ENCODE measurements around the gene HSD3B7. TPM values are rescaled to one million over a fixed set of nuclear protein-coding genes. Genes with fewer than 3 reads are reported as not detected.

The HSD3B7 gene
- total and polyA plus RNA-seq, 10 of the 15 experiments (the other 5 are each of a cell fraction or from before 2014, with no cell fraction given), result 0.18 to 1.8 (median 0.48) TPM; not detected in 1

DNA sequence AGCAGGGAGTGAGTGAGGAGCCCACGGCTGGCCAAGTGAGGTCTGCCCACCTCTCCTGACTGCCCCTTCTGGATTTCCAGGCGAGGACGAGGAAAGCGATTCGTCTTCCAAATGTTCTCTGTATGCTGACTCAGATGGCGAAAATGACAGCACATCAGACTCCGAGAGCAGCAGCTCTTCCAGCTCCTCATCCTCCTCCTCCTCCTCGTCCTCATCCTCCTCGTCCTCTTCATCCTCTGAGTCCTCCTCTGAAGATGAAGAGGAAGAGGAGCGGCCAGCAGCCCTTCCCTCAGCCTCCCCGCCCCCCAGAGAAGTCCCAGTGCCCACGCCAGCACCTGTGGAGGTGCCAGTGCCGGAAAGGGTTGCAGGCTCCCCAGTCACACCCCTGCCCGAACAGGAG lies 13.7 kb upstream of the HSD3B7 start:
- H3K27ac ChIP-seq (ENCODE audit: control insufficient read depth, insufficient read depth), result no peak overlapping the region
- RAD21 ChIA-PET (ENCODE audit: unreplicated experiment), result interaction anchor here (0.7 kb wide), 1 partner anchor 384 kb away, joined by 3 read pairs; no protein-coding TSS in a partner anchor
- BruUV-seq (replicated peaks), result no TSS peak
- no peak for FAIRE-seq
- SMC1A ChIA-PET (ENCODE audit: uncharacterized antibody, unreplicated experiment), result no interaction called here
- H3K36me3 ChIP-seq (ENCODE audit: control insufficient read depth in 2 of 2, insufficient read depth in 2 of 2, low read length in 1 of 2), result peaks cover 15 to 21% of the 10 kb centered on the region in 2 experiments; a peak in 3 of 4 replicates
- no peaks in the 10 kb centered on the region for H3K4me1 ChIP-seq (ENCODE audit: control insufficient read depth, insufficient read depth, low read length)
- no peak overlapping the region for H3K4me2 ChIP-seq (ENCODE audit: control insufficient read depth, insufficient read depth)
- TF ChIP-seq NBN (IDR thresholded peaks at IDR 0.05) (no peak), KAT2A (conservative IDR thresholded peaks at IDR 0.05; ENCODE audit: control insufficient read depth, low read depth, low read length) (no peak), RBBP5 (conservative IDR thresholded peaks at IDR 0.05) (no peak), FOXK2 (IDR thresholded peaks at IDR 0.05) (no peak), FOS (IDR thresholded peaks at IDR 0.05; ENCODE audit: borderline replicate concordance, extremely low read depth, insufficient read length) (no peak), MTA3 (IDR thresholded peaks at IDR 0.05; ENCODE audit: borderline replicate concordance, low read length) (no peak)
- TF ChIP-seq, protein P1, sequence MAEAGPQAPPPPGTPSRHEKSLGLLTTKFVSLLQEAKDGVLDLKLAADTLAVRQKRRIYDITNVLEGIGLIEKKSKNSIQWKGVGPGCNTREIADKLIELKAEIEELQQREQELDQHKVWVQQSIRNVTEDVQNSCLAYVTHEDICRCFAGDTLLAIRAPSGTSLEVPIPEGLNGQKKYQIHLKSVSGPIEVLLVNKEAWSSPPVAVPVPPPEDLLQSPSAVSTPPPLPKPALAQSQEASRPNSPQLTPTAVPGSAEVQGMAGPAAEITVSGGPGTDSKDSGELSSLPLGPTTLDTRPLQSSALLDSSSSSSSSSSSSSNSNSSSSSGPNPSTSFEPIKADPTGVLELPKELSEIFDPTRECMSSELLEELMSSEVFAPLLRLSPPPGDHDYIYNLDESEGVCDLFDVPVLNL (IDR thresholded peaks at IDR 0.05; ENCODE audit: low read depth, low read length), result no peak
- H3K27me3 ChIP-seq (replicated peaks in 1 of 2; ENCODE audit: control insufficient read depth in 2 of 2, insufficient read depth in 2 of 2, low read length in 1 of 2), result no peaks in the 10 kb centered on the region
- DNase-seq (ENCODE audit: low read depth, low spot score), result no peak
- no peak for ATAC-seq
- H3K9ac ChIP-seq (ENCODE audit: control insufficient read depth, insufficient read depth, low read length), result no peak overlapping the region
- no peaks in the 10 kb centered on the region for H4K20me1 ChIP-seq (ENCODE audit: control insufficient read depth, insufficient read depth)
- WGBS (ENCODE audit: insufficient coverage, insufficient replicate concordance, low lambda C conversion rate, missing lambda C conversion rate), result 95% methylated on average over 13 of the region's 14 CpGs
- in situ Hi-C loops (cut with MboI), result no loop called here
- no peak overlapping the region for H2AFZ ChIP-seq (ENCODE audit: control insufficient read depth, low read depth, low read length)
- no peaks in the 10 kb centered on the region for H3K9me3 ChIP-seq (replicated peaks; ENCODE audit: control insufficient read depth, insufficient read depth, low read length)
- intact Hi-C loops (cut with micrococcal nuclease; ENCODE audit: unreplicated experiment), result no loop called here
- CTCF ChIA-PET, result no interaction called here
- H3K4me3 ChIP-seq, result no peak overlapping the region
- H3K79me2 ChIP-seq (ENCODE audit: control insufficient read depth, insufficient read depth, low read length), result no peaks in the 10 kb centered on the region
- POLR2A ChIA-PET, result no interaction called here

DNA sequence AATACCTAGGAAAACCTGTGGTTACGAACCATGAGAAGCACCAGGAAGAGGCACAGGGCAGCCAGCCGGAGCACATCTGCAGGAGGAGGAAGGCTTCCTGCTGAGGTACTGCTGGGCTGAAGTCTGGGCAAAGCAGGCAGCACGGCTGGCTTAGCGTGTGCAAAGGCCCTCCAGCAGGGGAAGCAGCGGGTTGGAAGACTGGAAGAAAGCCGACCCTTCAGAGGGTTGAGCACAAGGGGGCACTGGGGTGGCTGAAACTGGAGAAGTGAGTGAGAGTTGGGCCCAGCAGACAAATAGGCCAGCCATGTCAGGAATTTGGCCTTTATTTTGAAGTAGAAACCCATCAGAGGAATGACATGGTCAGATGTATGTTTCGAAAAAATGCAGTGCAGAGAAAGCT lies 12.1 kb upstream of the HSD3B7 start:
- 95% methylated on average over 7 of the region's 7 CpGs for WGBS (ENCODE audit: insufficient coverage, insufficient replicate concordance, low lambda C conversion rate, missing lambda C conversion rate)
- Histone ChIP-seq H3K9ac (ENCODE audit: control insufficient read depth, insufficient read depth, low read length) (no peak overlapping the region), H3K79me2 (ENCODE audit: control insufficient read depth, insufficient read depth, low read length) (no peaks in the 10 kb centered on the region), H3K27ac (ENCODE audit: control insufficient read depth, insufficient read depth) (no peak overlapping the region), H3K36me3 (ENCODE audit: control insufficient read depth in 2 of 2, insufficient read depth in 2 of 2, low read length in 1 of 2) (peaks cover 19 to 23% of the 10 kb centered on the region in 2 experiments; a peak in 3 of 4 replicates), H2AFZ (ENCODE audit: control insufficient read depth, low read depth, low read length) (no peak overlapping the region), H3K27me3 (replicated peaks in 1 of 2; ENCODE audit: control insufficient read depth in 2 of 2, insufficient read depth in 2 of 2, low read length in 1 of 2) (no peaks in the 10 kb centered on the region), H4K20me1 (ENCODE audit: control insufficient read depth, insufficient read depth) (no peaks in the 10 kb centered on the region), H3K9me3 (replicated peaks; ENCODE audit: control insufficient read depth, insufficient read depth, low read length) (no peaks in the 10 kb centered on the region), H3K4me1 (ENCODE audit: control insufficient read depth, insufficient read depth, low read length) (no peaks in the 10 kb centered on the region), H3K4me2 (ENCODE audit: control insufficient read depth, insufficient read depth) (no peak overlapping the region), H3K4me3 (no peak overlapping the region)
- BruUV-seq (replicated peaks), result no TSS peak
- ATAC-seq (no peak), FAIRE-seq (no peak), DNase-seq (ENCODE audit: low read depth, low spot score) (no peak)
- ChIA-PET SMC1A (ENCODE audit: uncharacterized antibody, unreplicated experiment) (interaction anchor here (1.8 kb wide), 1 partner anchor 13 kb away, joined by 3 read pairs; no protein-coding TSS in a partner anchor), CTCF (interaction anchor here (0.6 kb wide), 2 partner anchors 104 to 1012 kb away, joined by 3 to 4 read pairs; no protein-coding TSS in a partner anchor), POLR2A (interaction anchor here (0.6 kb wide), 1 partner anchor 922 kb away, joined by 3 read pairs; no protein-coding TSS in a partner anchor), RAD21 (ENCODE audit: unreplicated experiment) (no interaction called here)
- intact Hi-C loops (cut with micrococcal nuclease; ENCODE audit: unreplicated experiment) (no loop called here), in situ Hi-C loops (cut with MboI) (no loop called here)
- TF ChIP-seq FOXK2 (IDR thresholded peaks at IDR 0.05) (no peak), GABPA (IDR thresholded peaks at IDR 0.05; ENCODE audit: low read depth) (no peak), BMI1 (IDR thresholded peaks at IDR 0.05; ENCODE audit: borderline replicate concordance) (no peak), TBL1XR1 (IDR thresholded peaks at IDR 0.05; ENCODE audit: low read depth, low read length) (no peak)
